Fibroblast of lung (primary cell): ENCODE data around the gene PDE11A.

Source experiments
- CTCF ChIP-seq, 2 donors: IDR thresholded peaks in 1 of 2; conservative IDR thresholded peaks in 1 of 2; 1 replicate in 1 of 2; 2 replicates in 1 of 2; pipeline ENCODE4 v1.5.1; 2011 to 2012; ENCODE audit warnings: low read length in 2 of 2, control low read depth in 1 of 2, inconsistent platforms in 1 of 2, low read depth in 1 of 2, mild to moderate bottlenecking in 1 of 2
- EZH2 ChIP-seq: IDR thresholded peaks from 2 replicates; pipeline ENCODE4 v1.5.1; 2012; ENCODE audit warnings: low read length, control low read depth, mild to moderate bottlenecking; ENCODE audit errors: missing control alignments

GRCh38 chr2:177633910-177634294 lies 438.7 kb downstream of the PDE11A start:
- no peak for TF ChIP-seq EZH2
- no peak for TF ChIP-seq CTCF (conservative IDR thresholded peaks at IDR 0.05 in 1 of 2, IDR thresholded peaks at IDR 0.05 in 1 of 2; ENCODE audit: low read depth in 1 of 2, low read length in 2 of 2)
